ENCODE results near the gene C1QC.
"Not testable (repeated sequence)": the region's sequence is repeated elsewhere in the genome, so short reads cannot be mapped to it uniquely, and the experiment has no call there.

Gene C1QC

DNA sequence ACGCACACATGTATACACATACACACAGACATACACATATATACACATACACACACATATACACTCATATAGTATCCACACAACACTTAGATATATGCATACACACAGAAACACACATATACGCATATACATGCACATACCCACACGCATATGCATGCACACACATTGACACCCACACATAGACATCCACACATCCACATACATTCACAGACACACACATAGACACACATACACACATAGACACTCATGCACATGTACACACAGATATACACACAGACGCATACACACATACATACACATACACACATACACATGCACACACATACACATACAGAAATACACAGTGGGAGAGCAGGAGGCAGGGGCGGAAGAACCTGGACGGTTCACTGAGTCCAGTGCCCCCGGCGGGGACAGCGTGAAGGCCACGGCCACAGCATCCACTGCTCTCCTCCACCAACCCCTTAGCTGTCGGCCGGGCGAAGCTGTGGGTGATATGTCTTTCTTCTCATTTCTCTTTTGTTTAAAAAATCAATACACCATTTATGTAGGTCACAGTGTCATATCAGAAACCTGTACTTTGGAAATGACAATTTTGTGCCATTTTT, 6.8 kb downstream of the C1QC start:
- DNase-seq (ENCODE audit: low spot score), result no peak

DNA sequence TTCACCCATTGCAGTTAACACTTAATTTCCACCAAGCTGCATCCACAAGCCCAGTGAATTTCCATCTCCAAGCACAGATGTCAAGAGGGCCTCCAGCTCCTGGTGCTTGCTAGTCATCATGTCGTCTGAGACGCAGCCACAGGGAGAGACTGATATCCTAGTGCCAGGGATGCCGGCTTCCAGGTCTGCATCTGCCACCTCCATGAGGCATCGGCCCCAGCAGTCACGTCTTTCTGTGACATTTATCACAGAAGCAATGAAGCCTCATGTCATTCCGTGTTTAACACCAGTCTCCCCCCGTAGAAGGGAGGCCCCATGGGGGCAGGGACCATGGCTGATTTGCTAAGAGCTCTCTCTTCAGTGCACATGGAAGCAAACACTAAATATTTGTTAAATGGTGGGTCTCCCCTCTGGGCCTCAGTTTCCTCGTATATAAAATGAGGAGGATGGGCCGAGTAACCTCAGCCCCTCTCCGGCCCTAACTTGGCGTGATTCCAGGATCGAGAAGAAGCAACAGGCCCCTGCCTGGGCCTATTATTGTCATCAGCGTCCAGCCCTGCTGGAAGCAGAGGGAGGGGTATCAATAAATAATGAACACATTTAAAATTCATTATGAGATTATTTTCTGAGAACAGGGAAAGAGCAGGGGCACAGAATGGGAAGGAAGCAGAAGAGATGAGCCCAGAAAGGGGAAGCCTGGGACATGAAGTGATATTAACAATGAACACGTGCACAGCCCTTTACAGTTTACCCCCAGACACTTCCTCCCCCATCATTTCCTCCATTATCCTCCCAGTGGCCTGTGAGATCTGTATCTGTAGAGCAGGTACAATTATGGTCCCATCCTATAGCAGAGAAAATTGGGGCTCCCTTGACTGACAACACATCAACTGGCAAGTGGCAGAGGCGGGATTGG, 8.8 kb downstream of the C1QC start:
- no peak for DNase-seq (ENCODE audit: low spot score)

DNA sequence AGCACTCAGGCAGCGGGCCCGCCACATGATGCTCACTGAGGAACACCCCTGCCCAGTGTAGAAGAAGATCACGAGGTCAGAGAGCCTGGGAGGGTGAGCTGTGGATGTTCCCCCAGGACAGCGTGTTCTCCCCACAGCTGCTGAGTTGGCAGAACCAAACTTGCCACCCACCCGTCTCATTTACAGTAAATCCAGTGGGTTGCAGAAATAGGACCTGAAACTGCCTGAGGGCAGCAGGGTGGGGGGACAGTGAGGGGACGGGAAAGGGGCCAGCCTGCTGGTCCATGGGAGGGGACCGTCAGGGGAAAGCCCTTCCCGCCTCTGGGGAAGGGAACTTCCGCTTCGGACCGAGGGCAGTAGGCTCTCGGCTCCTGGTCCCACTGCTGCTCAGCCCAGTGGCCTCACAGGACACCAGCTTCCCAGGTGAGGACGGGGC, 9.5 kb downstream of the C1QC start, which contains the start of gene C1QB:
Gene C1QB (plus strand): TSS at position 356 of the 436 bp plus-strand sequence. CDS start 6,227 bp downstream, outside the sequence.
- no peak for DNase-seq (ENCODE audit: low spot score)

DNA sequence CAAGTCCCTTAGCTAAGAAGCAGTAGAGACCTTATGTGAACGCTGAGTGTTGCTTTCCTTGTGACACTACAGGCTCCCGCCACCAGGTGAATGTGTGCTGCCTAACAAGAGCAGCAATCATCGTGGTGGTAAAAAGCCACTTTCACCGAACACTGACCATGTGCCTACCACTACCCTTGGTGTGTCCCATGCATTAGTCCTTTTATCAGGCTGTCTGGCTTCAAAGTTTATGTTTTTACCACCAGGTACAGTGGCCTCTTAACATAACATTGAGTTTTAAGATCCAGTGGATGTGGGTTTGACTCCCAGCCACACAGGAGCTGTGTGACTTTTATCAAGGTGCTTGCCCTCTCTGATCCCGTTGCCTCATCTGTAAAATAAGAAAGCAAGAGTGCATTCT, 11.3 kb downstream of the C1QC start:
- DNase-seq (ENCODE audit: low spot score), result peak; percentile 42

DNA sequence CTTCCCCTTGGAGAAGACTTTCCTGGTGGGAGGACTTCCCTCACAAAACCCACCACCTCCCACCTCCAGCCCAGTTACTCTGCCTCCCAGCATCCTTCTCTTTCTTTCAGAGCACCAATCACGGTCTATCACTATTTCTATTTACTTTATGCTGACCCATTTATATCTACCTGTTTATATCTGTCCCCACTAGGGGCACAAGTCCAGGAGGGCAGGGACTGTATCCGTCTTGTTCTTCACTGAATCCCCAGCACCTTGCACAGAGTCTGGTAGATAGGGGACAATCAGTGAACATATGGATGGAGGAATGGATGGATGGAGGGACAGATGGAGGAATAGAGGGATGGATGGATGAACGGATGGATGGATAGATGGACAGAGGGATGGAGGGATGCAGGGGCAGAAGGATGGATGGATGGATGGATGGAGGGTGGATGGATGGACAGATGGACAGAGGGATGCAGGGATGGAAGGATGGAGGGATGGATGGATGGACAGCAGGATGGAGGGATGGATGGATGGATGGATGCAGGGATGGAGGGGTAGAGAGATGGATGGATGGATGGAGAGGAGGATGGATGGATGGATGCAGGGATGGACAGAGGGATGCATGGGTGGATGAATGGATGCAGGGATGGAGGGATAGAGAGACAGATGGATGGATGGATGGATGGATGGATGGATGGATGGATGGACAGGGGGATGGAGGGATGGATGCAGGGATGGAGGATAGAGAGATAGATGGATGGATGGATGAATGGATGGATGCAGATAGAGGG, 15.1 kb downstream of the C1QC start:
- DNase-seq (ENCODE audit: low spot score), result no peak

DNA sequence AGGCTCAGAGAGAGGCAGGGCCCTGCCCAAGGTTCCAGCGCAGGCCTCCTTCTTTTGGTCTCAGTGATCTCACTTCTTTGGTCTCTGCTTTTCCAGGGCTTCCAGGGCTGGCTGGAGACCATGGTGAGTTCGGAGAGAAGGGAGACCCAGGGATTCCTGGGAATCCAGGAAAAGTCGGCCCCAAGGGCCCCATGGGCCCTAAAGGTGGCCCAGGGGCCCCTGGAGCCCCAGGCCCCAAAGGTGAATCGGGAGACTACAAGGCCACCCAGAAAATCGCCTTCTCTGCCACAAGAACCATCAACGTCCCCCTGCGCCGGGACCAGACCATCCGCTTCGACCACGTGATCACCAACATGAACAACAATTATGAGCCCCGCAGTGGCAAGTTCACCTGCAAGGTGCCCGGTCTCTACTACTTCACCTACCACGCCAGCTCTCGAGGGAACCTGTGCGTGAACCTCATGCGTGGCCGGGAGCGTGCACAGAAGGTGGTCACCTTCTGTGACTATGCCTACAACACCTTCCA, 17.3 kb downstream of the C1QC start:
- no peak for DNase-seq (ENCODE audit: low spot score)

DNA sequence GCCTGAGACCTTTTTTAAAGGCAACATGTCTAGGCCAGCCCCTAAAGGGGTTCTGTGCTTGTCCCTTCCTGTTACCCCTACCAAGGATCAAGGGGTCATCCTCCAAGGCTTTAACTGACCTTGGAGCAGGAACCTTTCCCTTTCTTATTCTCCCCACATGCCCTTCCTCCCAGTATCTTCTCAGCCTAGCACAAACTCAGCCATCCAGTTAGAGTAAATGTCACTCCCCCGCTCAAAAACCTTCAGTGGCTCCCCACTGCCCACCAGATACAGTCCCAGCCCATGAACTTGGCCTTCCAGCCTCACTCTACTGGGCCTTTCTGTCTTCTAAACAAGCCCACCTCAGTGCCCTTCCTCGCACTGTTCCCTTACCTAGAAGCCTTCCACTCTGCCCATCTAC, 18.4 kb downstream of the C1QC start:
- no peak for DNase-seq (ENCODE audit: low spot score)

DNA sequence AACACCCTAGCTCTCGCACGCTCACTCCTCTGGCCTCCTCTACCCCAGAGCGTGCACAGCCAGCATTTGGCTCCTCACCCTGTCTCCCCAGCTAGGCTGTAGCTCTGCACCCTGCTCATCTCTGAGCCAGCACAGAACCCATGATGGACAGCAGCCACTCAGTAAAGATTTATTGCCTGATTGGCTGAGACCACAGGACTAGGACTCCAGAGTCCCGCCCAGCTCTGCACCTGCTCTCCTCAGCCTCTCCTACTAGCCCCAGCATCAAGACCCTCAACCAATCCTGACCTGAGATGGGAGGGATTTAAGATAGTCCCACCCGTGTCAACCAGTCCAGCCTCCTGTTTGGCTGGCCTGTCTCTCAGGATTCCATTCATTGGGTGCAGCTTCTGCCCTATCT, 18.9 kb downstream of the C1QC start:
- no peak for DNase-seq (ENCODE audit: low spot score)

DNA sequence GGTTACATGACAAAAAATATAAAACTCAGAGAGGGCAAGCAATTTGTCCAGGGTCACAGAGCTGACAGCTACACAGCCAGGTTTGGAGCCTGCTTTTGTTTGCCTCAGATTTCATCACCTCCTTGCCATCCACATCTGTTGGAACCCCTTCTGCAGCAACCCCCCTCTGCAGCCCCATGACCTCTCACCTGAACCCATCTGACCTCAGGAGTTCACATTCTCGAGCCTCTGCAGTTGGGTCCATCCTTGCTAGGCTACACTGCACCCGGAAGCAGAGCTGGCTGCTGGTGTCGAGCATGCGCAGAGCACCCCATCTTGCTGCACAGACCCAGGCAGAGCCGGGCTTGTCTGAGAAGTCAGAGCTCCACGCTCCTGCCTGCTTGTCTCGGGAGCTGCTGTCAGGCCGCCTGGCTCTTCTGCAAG, 19.6 kb downstream of the C1QC start:
- no peak for DNase-seq (ENCODE audit: low spot score)

DNA sequence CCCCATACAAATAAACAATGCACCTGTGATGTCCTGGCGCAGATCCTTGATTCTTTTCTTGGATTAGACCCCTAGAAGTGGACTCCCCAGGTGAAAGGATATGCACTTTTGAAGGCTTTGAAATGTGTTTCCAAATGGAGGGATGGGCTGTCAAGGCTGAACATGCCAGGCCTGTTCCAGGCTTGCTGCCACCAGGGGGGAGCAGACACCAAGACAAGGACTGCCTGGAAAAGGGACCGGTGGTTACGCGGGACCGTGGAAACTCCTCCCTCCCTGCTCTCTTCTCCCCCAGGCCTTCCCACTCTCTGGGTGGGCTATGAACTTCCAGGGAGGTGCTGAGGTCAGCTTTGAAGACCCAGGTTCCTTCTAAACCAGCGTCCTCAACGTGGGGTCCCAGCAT, 22.3 kb downstream of the C1QC start:
- DNase-seq (ENCODE audit: low spot score), result peak; percentile 73

DNA sequence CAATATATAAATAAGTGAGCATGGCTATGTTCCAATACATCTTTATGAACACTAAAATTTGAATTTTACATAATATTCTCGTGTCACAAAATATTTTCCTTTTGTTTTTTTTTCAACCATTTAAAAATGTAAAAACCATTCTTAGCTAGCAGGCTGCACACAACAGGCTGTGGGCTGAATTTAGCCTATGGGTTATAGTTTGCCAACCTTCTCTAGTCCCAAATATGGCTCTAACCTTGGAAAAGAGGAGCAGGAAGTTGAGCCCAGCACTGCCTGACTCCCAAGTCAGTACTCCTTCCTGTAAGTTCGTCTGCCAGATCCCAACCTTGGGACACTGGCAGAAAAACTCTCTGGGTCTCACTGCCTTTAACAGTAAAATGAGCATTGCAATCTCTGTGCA, 23.0 kb downstream of the C1QC start:
- DNase-seq (ENCODE audit: low spot score), result no peak

DNA sequence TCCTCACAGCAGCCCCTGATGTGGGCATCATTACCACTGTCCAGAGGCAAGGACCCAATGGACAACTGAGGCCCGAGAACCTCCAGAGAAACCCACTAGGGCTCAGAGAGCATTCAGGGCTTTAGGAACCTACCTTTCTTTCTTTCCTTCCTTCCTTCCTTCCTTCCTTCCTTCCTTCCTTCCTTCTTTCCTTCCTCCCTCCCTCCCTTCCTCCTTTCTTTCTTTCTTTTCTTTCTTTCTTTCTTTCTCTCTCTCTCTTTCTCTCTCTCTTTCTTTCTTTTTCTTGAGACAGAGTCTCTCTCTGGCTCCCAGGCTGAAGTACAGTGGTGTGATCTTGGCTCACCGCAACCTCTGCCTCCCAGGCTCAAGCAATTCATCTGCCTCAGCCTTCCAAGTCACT, 25.4 kb downstream of the C1QC start:
- DNase-seq (ENCODE audit: low spot score), result not testable (repeated sequence)

DNA sequence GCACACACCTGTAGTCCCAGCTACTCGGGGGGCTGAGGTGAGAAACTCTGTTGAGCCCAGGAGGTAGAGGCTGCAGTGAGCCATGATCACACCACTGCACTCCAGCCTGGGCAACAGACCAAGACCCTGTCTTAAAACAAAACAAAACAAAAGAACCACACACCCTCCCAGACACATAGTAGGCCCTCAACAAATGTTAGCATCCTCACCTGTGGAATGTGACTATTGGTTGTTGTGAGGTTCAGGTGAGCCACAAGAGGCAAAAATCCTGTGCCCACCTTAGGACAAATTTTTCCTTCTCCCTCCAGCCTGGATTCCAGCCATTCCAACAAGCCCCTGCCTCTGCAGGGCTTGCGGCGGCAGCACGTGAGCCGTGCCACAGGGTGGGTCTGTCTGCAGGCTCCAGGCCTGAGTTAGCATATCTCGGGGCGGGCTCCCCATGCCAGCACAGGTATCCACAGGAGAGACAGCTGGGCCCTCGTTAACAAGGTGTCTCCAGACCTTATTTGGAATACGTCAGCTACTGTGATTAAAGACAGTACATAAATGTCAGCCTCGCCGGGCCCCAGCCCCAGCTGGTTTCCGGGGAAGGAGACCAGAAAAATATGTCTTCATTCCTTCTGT, 27.0 kb downstream of the C1QC start:
- no peak for DNase-seq (ENCODE audit: low spot score)

DNA sequence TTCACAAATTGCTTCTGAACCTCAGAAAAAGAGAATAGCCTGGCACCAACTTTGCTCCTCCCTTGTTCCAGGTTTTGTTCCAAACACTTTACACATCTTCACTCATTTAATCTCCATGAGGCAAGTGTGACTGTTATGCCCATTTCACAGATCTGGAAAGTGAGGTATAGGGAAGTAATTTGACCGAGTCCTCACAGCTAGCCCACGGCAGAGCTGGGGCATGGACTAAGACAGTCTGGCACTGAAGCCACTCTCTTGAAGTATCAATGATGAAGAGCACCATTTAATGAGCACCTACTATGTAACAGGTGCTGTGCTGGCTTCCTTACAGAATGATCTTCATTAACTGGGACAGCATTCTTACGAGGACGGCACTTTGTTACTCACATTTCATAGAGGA, 28.6 kb downstream of the C1QC start:
- no peak for DNase-seq (ENCODE audit: low spot score)

DNA sequence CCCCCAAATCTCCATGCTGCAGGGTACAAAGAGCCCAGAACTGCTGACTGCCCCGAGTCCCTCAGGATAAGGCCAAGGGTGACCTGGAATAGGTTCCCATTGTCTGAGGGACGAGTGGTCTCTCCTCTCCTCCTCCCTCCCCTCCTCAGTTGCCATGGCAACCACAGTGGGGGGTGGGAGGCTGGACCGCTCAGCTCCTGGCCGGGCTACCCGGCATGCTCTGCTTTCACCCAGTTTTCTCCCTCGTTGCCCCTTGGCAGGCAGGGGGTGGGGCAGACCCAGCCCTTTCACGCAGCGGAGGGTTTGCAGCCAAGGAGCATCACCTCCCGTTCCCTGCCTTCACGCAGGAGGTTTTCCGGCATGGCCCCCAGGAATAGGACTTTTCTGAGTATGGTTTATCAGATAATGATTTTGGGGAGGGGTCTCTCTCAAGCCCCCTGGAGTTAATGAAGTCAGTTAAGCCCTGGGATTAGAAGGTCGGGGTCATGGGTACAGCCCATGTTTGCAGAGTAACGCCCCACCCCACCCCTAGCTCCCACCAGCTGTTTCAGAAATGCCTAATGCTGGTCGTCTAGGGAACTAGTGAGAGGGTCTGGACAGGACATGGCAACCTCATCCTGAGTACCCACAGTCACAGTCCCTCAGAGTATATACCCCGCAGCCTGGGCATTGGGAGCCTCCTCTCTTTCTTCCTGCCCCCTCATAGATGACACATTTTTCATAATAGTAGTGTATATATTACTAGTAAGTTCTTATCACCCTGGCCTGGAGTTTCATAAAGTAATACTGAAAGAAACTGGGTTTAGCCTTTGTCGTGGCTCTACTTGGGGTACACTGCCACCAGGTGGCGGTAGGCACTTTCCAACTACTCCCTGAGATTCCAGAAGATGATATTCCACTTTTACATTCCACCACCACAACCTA, 30.3 kb downstream of the C1QC start:
- DNase-seq (ENCODE audit: low spot score), result peak; percentile 72

DNA sequence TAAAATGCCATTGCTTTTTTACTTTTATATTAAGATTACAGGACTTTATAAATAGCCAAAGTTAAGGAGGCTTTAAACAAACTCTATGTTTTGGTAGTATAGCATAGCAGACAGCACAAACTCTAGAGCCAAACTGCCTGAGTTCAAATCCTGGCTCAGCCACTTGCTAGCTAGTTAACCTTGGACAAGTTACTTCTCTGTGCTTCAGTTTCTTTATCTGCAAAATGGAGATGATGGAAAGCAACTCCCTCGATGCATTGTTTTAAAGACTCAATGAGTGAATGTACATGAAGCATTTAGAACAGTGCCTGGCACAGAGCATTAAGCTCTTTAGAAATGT, 30.9 kb downstream of the C1QC start:
- no peak for DNase-seq (ENCODE audit: low spot score)

DNA sequence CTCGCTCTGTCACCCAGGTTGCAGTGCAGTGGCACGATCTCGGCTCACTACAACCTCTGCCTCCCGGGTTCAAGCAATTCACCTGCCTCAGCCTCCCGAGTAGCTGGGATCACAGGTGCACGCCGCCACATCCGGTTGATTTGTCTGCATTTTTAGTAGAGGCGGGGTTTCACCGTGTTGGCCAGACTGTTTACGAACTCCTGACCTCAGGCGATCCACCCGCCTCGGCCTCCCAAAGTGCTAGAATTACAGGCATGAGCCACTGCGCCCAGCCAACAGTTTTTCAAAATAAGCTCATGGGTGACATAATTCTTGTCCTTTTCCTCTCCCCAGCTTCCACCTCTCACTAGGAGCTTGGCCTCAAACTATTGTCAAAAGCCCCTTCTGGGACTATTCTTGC, 32.7 kb downstream of the C1QC start:
- not testable (repeated sequence) for DNase-seq (ENCODE audit: low spot score)

DNA sequence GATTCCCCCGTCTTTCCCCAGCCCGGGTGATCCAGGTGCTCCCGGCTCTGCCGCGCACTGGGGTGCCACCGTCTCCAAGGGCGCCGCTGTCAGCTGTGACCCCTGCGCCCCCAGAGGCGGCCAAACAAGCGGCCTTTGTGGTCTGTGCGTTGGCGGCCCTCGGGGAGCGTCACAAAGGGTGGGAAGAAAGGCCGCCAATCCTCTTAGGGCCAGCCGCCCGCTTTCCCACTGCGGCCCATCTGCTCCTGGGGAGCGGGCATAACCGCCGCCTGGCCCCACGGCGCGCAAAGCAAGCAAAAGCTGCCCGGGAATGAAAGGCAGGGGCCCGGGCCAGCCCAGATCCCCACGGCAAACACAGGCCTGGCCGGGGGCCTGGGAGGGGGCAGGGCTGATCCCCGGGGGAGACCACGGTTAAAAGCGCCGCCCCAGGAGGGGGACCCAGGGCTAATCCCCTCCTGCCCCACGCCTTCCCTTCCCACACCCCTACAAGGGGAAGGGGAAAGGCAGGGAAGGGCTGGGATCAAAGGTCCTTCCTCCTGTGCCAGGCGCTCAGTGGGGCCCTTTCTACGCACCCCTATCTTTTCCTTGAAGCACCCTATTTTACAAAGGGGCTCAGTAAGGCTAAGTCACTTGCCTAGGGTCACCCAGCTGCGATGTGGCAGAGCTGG, 33.6 kb downstream of the C1QC start:
- no peak for DNase-seq (ENCODE audit: low spot score)

DNA sequence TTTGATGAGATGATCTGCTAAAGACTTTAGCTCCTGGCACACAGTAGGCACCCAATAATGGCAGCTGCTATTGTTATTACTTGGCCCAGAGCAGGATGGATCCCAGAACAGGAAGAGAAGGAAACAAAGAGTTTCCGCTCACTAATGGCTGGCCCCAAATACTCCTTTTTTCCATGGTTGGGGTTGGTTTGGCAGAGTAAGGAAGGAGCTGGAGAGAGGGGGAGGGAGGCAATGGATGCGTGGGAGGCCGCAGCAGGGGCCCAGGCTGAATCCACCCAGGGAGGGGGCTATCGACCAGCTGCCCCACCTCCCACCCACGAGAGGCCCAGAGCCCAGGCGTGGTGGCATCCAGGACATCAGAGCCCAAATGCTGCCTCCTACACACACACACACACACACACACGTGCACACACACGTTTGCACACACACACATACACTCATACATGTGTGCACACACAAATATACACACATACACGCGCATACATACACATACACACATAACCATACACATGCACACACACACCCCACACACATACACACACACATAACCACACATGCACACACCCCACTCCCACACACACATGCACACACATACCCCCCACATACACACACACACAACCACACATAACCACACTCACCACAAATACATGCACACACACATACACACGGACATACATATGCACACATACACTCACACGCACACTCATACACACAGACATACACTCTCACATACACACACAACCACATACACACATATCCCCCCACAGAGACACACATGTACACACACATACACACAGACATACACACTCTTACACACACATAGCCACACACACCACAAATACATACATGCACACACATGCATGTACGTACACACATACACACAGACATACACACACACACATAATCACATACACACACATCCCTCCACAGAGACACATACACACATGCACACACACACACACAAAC, 34.8 kb downstream of the C1QC start:
- no peak for DNase-seq (ENCODE audit: low spot score)
